Left hindlimb (tissue), 1 donor: ENCODE measurements around the gene ECSCR.
"Not testable (repeated sequence)": the region's sequence is repeated elsewhere in the genome, so short reads cannot be mapped to it uniquely, and the experiment has no call there.

Experiments used
- DNase-seq: peaks from one replicate; pipeline ENCODE4 v3.0.0-alpha.2; 2018

ECSCR gene

GRCh38 chr5:139462586-139463276, at the start of gene ECSCR:
Gene ECSCR (minus strand): TSS chr5:139462743. CDS start chr5:139462670, 73 bp downstream.
- DNase-seq, result no peak

- DNase-seq, result not testable (repeated sequence)
Observed at GRCh38 chr5:139504722-139505121, 42.2 kb upstream of the ECSCR start.

- DNase-seq, result not testable (repeated sequence)
Observed at GRCh38 chr5:139503879-139504278, 41.3 kb upstream of the ECSCR start.

GRCh38 chr5:139503036-139503817, 40.7 kb upstream of the ECSCR start:
- DNase-seq, result not testable (repeated sequence)

- DNase-seq, result no peak
Observed at GRCh38 chr5:139501381-139501780, 38.8 kb upstream of the ECSCR start.

- no peak for DNase-seq
Observed at GRCh38 chr5:139495638-139496435, 33.3 kb upstream of the ECSCR start.

GRCh38 chr5:139494832-139495231, 32.3 kb upstream of the ECSCR start:
- DNase-seq, result no peak

- DNase-seq, result no peak
Observed at GRCh38 chr5:139494256-139494655, 31.7 kb upstream of the ECSCR start.

- no peak for DNase-seq
Observed at GRCh38 chr5:139492700-139493192, 30.2 kb upstream of the ECSCR start.

GRCh38 chr5:139488260-139488659, 25.7 kb upstream of the ECSCR start:
- DNase-seq, result no peak

- no peak for DNase-seq
Observed at GRCh38 chr5:139486201-139486600, 23.7 kb upstream of the ECSCR start.

- DNase-seq, result not testable (repeated sequence)
Observed at GRCh38 chr5:139482890-139483208, 20.3 kb upstream of the ECSCR start.

- DNase-seq, result peak; percentile 91
Observed at GRCh38 chr5:139482050-139482889, 19.7 kb upstream of the ECSCR start, which contains the start of gene STING1. Gene STING1 (minus strand): TSS chr5:139482758. CDS start chr5:139481704, 1,054 bp downstream.

- DNase-seq, result no peak
Observed at GRCh38 chr5:139481580-139482049, 19.1 kb upstream of the ECSCR start.

- peak; percentile 86 for DNase-seq
Observed at GRCh38 chr5:139481122-139481533, 18.6 kb upstream of the ECSCR start.

- DNase-seq, result not testable (repeated sequence)
Observed at GRCh38 chr5:139479729-139480128, 17.2 kb upstream of the ECSCR start.

- DNase-seq, result not testable (repeated sequence)
Observed at GRCh38 chr5:139478657-139479423, 16.3 kb upstream of the ECSCR start.

GRCh38 chr5:139475865-139476617, 13.5 kb upstream of the ECSCR start:
- no peak for DNase-seq

GRCh38 chr5:139474890-139475791, 12.6 kb upstream of the ECSCR start:
- DNase-seq, result peak; percentile 53
